MG63 (cell line): ENCODE measurements around the gene GRIN1. TPM values are rescaled to one million over a fixed set of nuclear protein-coding genes. Genes with fewer than 3 reads are reported as not detected.

Source experiments
- DNase-seq: peaks from one replicate; pipeline ENCODE4 v3.0.0-alpha.2; 2020
- H3K27me3 ChIP-seq: fragments of 250-450 bp; sonication (Bioruptor Pico); 2 replicates; pipeline ENCODE4 v1.5.1; 2020; ENCODE audit warnings: mild to moderate bottlenecking, moderate library complexity
- H3K36me3 ChIP-seq: fragments of 250-450 bp; sonication (Bioruptor Pico); 2 replicates; pipeline ENCODE4 v1.5.1; 2020; ENCODE audit warnings: mild to moderate bottlenecking, moderate library complexity
- H3K4me3 ChIP-seq: fragments of 250-450 bp; sonication (Bioruptor Pico); 2 replicates; pipeline ENCODE4 v1.5.1; 2020; ENCODE audit warnings: mild to moderate bottlenecking, moderate library complexity
- H3K9me3 ChIP-seq: fragments of 250-450 bp; sonication (Bioruptor Pico); 2 replicates; pipeline ENCODE4 v1.5.1; 2020; ENCODE audit warnings: mild to moderate bottlenecking, moderate library complexity
- total RNA-seq: library from RNA; depleted of rRNA; stranded (reverse); fragments of >200 nt; shearing (Covaris generic); gene quantifications from 2 replicates; pipeline ENCODE4 v1.2.3, GENCODE V29; 2014; ENCODE audit warnings: low replicate concordance

GRIN1 gene
- total RNA-seq, 1 experiment from 2014 or later, result not detected

GRCh38 chr9:137150617-137151457 lies 11.9 kb downstream of the GRIN1 start:
- peak; percentile 79 for DNase-seq
- H3K27me3 ChIP-seq, result no peaks in the 10 kb centered on the region
- no peak overlapping the region for H3K4me3 ChIP-seq
- H3K9me3 ChIP-seq, result no peaks in the 10 kb centered on the region
- no peaks in the 10 kb centered on the region for H3K36me3 ChIP-seq

- Histone ChIP-seq H3K36me3 (no peaks in the 10 kb centered on the region), H3K4me3 (no peak overlapping the region), H3K27me3 (peaks cover 9% of the 10 kb centered on the region), H3K9me3 (no peaks in the 10 kb centered on the region)
- no peak for DNase-seq
Observed at GRCh38 chr9:137152844-137153405, 14.0 kb downstream of the GRIN1 start.

GRCh38 chr9:137156567-137157375 lies 17.8 kb downstream of the GRIN1 start:
- peak; percentile 35 for DNase-seq
- peaks cover 33% of the 10 kb centered on the region for H3K27me3 ChIP-seq
- H3K4me3 ChIP-seq, result no peak overlapping the region
- H3K36me3 ChIP-seq, result no peaks in the 10 kb centered on the region
- no peaks in the 10 kb centered on the region for H3K9me3 ChIP-seq

DNA sequence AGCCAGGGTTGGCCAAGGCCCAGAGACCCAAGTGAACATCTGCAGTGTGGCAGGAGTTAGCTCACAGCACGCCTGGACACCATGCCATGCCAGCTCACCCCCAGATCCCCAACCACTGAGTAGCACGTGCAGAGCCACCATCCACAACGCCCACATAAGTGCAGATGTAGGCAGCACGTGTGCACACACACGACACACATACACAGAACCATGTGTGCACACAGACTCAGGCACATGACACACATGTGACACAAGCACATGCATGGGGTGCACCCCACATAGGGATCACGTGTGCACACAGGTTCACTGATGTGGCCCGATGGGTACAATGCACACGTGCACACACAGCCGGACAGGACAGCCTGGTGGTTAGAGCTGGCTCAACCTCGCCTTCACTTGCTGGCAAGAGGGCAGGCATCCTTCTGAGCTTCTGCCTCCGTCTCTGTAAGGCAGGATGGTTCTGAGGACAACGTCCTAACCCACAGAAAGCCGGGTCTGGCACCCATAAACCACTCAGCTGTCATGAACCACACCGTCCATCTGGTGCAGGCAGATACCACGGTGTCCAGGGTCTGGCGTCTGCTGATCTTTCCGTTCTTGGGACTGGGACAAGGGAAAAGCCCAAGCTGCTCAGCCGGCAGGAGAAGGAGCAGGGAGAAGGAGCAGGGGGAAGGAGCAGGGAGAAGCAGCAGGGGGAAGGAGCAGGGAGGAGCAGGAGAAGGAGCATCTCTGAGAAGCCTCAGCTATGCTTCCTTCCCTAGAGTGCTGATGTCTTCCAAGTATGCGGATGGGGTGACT lies 18.9 kb downstream of the GRIN1 start:
- Histone ChIP-seq H3K36me3 (no peaks in the 10 kb centered on the region), H3K4me3 (no peak overlapping the region), H3K27me3 (peaks cover 42% of the 10 kb centered on the region), H3K9me3 (no peaks in the 10 kb centered on the region)
- DNase-seq, result peak; percentile 28

DNA sequence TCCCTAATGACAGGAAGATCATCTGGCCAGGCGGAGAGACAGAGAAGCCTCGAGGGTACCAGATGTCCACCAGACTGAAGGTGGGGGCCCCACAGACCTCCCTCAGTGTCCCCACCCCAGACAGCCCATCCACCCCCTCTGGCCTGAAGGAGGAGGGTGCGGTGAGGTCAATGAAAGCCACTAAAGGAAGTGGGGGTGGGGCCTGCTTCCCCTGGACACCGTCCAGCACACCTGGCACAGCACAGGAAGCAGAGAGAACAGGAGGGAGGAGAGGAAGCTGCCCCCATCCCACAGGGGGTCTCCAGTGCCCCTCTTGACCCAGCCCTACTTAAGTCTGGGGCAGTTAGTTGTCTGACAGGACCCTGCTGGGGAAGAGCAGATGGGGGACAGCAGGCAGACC lies 19.7 kb downstream of the GRIN1 start:
- Histone ChIP-seq H3K4me3 (no peak overlapping the region), H3K9me3 (no peaks in the 10 kb centered on the region), H3K27me3 (peaks cover 50% of the 10 kb centered on the region), H3K36me3 (no peaks in the 10 kb centered on the region)
- DNase-seq, result no peak

- H3K4me3 ChIP-seq, result no peak overlapping the region
- H3K27me3 ChIP-seq, result peaks cover 55% of the 10 kb centered on the region
- DNase-seq, result no peak
- H3K9me3 ChIP-seq, result no peaks in the 10 kb centered on the region
- H3K36me3 ChIP-seq, result no peaks in the 10 kb centered on the region
Observed at GRCh38 chr9:137159105-137160053, 20.4 kb downstream of the GRIN1 start.

- Histone ChIP-seq H3K27me3 (peaks cover 55% of the 10 kb centered on the region), H3K36me3 (no peaks in the 10 kb centered on the region), H3K9me3 (no peaks in the 10 kb centered on the region), H3K4me3 (no peak overlapping the region)
- no peak for DNase-seq
Observed at GRCh38 chr9:137160054-137160425, 21.1 kb downstream of the GRIN1 start.

GRCh38 chr9:137160716-137161557 lies 22.0 kb downstream of the GRIN1 start:
- Histone ChIP-seq H3K27me3 (peaks cover 55% of the 10 kb centered on the region), H3K36me3 (no peaks in the 10 kb centered on the region)

DNA sequence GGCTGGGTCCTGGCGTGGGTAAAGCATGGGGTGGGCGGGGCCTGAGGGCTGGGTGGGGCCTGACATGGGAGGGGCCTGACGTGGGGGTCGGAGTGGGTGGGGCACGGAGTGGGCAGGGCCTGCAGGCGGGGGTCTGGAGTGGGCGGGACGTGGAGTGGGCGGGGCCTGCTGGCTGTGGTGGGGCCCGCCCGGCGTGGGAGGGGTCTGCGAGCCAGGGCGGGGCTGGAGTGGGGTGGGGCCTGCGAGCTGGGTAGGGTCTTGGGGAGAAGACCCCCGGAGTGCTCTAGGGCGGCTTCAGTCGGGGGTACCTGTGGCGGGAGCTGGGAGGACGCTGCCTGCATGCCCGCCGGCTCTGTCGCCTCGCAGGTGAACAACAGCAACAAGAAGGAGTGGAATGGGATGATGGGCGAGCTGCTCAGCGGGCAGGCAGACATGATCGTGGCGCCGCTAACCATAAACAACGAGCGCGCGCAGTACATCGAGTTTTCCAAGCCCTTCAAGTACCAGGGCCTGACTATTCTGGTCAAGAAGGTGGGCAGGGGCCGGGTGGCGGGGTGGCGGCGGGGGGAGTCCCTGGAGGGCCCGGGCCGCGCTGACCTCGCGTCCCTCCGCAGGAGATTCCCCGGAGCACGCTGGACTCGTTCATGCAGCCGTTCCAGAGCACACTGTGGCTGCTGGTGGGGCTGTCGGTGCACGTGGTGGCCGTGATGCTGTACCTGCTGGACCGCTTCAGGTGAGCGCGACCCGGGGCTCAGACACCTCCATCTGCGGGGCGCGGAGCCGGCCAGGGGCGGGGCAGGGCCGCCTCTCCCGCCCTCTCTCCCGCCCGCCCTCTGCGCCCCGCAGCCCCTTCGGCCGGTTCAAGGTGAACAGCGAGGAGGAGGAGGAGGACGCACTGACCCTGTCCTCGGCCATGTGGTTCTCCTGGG lies 22.9 kb downstream of the GRIN1 start:
- Histone ChIP-seq H3K9me3 (no peaks in the 10 kb centered on the region), H3K27me3 (peaks cover 62% of the 10 kb centered on the region), H3K4me3 (no peak overlapping the region), H3K36me3 (no peaks in the 10 kb centered on the region)
- DNase-seq, result no peak

More at GRCh38 chr9:137160716-137161557, 22.0 kb downstream of the GRIN1 start:
- Histone ChIP-seq H3K9me3 (no peaks in the 10 kb centered on the region), H3K4me3 (no peak overlapping the region)
- no peak for DNase-seq

DNA sequence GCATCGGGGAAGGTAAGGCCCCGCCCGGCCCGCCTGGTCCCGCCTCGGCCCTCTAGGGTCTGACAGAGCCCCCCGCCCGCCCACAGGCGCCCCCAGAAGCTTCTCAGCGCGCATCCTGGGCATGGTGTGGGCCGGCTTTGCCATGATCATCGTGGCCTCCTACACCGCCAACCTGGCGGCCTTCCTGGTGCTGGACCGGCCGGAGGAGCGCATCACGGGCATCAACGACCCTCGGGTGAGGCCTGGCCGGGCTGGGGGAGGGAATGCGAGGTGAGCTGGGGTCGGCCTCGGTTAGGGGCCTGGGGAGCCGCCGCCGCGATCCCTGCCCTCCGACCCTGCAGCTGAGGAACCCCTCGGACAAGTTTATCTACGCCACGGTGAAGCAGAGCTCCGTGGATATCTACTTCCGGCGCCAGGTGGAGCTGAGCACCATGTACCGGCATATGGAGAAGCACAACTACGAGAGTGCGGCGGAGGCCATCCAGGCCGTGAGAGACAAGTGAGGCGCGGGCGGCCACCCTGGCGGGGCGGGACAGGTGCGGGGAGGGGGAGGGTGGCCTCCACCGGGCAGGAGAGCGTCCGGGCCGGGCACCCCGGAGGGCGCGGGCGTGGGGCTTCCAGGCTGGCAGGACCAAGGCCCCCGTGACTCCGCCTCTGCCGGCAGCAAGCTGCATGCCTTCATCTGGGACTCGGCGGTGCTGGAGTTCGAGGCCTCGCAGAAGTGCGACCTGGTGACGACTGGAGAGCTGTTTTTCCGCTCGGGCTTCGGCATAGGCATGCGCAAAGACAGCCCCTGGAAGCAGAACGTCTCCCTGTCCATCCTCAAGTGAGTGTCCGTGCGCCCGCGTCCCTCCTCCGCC lies 23.8 kb downstream of the GRIN1 start:
- H3K36me3 ChIP-seq, result no peaks in the 10 kb centered on the region
- no peak overlapping the region for H3K4me3 ChIP-seq
- DNase-seq, result no peak
- H3K27me3 ChIP-seq, result peaks cover 63% of the 10 kb centered on the region
- H3K9me3 ChIP-seq, result no peaks in the 10 kb centered on the region

GRCh38 chr9:137163365-137163715 lies 24.4 kb downstream of the GRIN1 start:
- Histone ChIP-seq H3K9me3 (no peaks in the 10 kb centered on the region), H3K27me3 (peaks cover 63% of the 10 kb centered on the region), H3K4me3 (no peak overlapping the region), H3K36me3 (no peaks in the 10 kb centered on the region)
- no peak for DNase-seq

GRCh38 chr9:137163805-137164204 lies 24.9 kb downstream of the GRIN1 start:
- no peaks in the 10 kb centered on the region for H3K9me3 ChIP-seq
- H3K36me3 ChIP-seq, result no peaks in the 10 kb centered on the region
- no peak for DNase-seq
- H3K27me3 ChIP-seq, result peaks cover 61% of the 10 kb centered on the region
- H3K4me3 ChIP-seq, result no peak overlapping the region
